Peyer's patch (tissue), 4 donors: Measurements from ENCODE around the gene ARHGEF16.

Experiments
- CTCF ChIP-seq, 6 experiments: fragments of 450-650 bp in 4 of 6; fragments of 200-600 bp in 2 of 6; sonication (generic) in 1 of 6; IDR thresholded peaks; one replicate each; pipeline ENCODE4 v1.5.1; 2017 to 2019; ENCODE audit warnings: antibody characterized with exemption in 6 of 6, mild to moderate bottlenecking in 3 of 6, moderate library complexity in 1 of 6
- POLR2A ChIP-seq, 2 donors: fragments of 450-650 bp; IDR thresholded peaks; one replicate each; pipeline ENCODE4 v1.5.1; 2017; ENCODE audit warnings: antibody characterized with exemption in 2 of 2, mild to moderate bottlenecking in 2 of 2, moderate library complexity in 2 of 2

- TF ChIP-seq CTCF (IDR thresholded peaks at IDR 0.05) (no peak), POLR2A (IDR thresholded peaks at IDR 0.05) (no peak)
These were observed 24.1 kb upstream of the ARHGEF16 start for GRCh38 chr1:3430406-3430805.
